NCI-H524 treated with DMSO at 0.1 percent for 48 hours (cell line): ENCODE data around the gene PDZD7.

Experiments used
- DNase-seq: peaks from one replicate; lab custom pipeline; 2025; lab: John Stamatoyannopoulos, UW

PDZD7 gene

GRCh38 chr10:101000915-101001658 is 29.8 kb downstream of the PDZD7 start:
- no peak for DNase-seq

GRCh38 chr10:101000127-101000914 is 30.6 kb downstream of the PDZD7 start:
- DNase-seq: no peak

- no peak for DNase-seq
Observed at GRCh38 chr10:100999742-101000126, 31.2 kb downstream of the PDZD7 start, which contains the start of gene LZTS2. LZTS2 (plus strand) TSS chr10:100999808; CDS start chr10:101002539, 2,731 bp downstream.

GRCh38 chr10:100998991-100999741 is 31.8 kb downstream of the PDZD7 start:
- no peak for DNase-seq

- no peak for DNase-seq
Observed at GRCh38 chr10:100998183-100998990, 32.5 kb downstream of the PDZD7 start.

GRCh38 chr10:100997360-100998182 is 33.4 kb downstream of the PDZD7 start:
- DNase-seq: no peak

GRCh38 chr10:100996678-100997359 is 34.1 kb downstream of the PDZD7 start:
- no peak for DNase-seq

GRCh38 chr10:100995181-100995580 is 35.7 kb downstream of the PDZD7 start:
- DNase-seq: no peak

- DNase-seq: no peak
Observed at GRCh38 chr10:100993986-100994708, 36.8 kb downstream of the PDZD7 start.

GRCh38 chr10:100989088-100989487 is 41.8 kb downstream of the PDZD7 start:
- DNase-seq: no peak

GRCh38 chr10:100988166-100988565 is 42.8 kb downstream of the PDZD7 start:
- DNase-seq: no peak

GRCh38 chr10:100987685-100988049 is 43.3 kb downstream of the PDZD7 start:
- DNase-seq: no peak

- DNase-seq: no peak
Observed at GRCh38 chr10:100986952-100987684, 43.8 kb downstream of the PDZD7 start, which contains the start of the genes MRPL43 and TWNK. MRPL43 (minus strand) TSS chr10:100987497; CDS start chr10:100987443, 54 bp downstream. TWNK (plus strand) TSS chr10:100987543; CDS start chr10:100988211, 668 bp downstream.

GRCh38 chr10:100986623-100986951 is 44.3 kb downstream of the PDZD7 start:
- DNase-seq: no peak

GRCh38 chr10:100985336-100985735 is 45.6 kb downstream of the PDZD7 start:
- no peak for DNase-seq

- DNase-seq: no peak
Observed at GRCh38 chr10:100984672-100985177, 46.2 kb downstream of the PDZD7 start.

- DNase-seq: no peak
Observed at GRCh38 chr10:100983868-100984671, 46.9 kb downstream of the PDZD7 start.
